NCI-H69 (cell line): ENCODE data around the gene SKP1.

Source experiments
- DNase-seq: peaks from one replicate; lab custom pipeline; 2025; lab: John Stamatoyannopoulos, UW

Gene SKP1

GRCh38 chr5:134130239-134130945 is 46.4 kb downstream of the SKP1 start:
- no peak for DNase-seq

DNA sequence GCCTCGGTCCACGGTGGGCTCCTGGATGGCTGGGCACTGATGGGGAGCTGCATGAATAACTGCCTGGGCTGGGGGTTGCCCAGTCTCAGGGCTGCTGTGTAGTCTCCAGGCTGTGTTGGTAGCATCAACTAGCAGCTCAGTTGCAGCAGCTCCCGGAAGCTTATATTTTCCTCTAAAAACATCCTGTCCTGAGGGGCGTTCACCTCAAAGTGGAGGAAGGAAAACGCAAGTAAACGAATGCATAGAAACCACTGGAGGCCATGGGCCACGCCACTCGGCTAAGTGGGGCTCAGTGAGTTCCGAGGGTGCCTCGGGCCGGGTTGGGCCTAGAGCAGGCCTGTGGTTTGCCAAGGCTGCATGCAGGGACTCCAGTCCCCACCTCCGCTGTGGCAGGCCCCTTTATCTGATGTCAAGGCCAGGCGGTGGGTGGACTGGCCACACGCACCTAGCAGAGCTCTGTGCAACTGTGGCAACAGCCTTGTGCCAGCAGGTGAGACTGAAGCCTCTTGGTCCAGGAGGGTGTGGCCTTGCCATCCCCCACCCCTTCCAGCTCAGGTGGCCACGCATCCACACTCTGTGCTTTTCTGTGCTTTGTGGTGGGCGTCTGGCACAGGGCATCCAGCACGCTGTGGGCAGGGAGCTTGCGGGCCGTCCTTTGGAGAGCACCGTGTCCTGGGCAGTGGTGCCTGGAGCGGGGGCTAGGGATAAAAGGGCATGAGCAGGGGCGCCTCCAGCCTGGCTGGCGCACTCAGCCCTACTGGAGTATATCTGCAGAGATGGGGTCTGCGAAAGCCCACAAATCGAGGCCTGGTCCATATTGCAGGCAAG is 47.1 kb downstream of the SKP1 start:
- no peak for DNase-seq

DNA sequence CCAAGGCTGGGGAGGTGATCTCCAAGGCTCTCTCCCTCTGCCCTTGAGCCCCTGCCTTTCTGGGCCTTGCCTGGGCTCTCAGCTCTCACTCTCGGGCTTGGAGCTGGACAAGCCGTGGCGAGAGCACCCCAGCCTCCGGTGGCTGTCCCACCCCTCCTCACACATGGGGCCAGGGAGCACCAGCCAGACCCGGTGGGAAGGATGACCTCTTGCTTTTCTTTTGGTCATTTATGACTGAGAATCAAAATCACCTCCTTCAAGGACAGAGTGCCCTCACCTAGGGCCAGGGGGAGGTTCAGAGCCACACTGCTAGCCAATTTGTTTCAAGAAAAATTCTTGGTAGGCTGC is 48.1 kb downstream of the SKP1 start:
- DNase-seq = no peak

DNA sequence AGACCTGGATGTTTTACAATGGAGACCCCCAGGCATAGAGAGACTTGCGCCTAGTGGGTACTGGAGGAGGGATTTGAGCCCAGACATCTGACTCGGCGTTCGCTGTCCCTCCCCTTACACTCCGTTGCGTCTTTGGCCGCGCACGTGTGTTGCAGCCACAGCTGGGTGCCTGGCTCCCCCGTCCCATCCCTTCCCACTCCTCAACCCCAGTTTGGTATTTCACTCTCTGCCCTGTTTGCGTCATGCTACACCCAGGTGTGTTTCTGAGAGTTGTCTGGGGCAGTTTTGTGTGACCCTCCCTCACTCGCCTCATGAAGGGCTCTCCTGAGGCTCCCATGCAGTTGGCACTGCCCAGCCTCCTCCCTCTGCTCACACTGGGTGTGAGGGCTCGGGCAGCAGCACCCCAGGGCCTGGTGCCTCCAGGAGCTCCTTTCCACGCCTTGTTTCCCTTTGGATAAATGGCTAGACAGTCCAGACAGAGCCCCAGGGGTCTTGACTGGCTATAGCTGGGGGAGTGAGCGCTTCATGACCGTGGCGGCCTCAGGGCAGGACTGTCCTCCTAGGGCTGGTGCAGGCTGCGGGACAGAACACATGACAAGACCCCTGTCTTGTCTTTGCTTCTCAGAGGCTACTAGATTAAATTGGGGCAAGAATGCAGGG is 48.6 kb downstream of the SKP1 start:
- DNase-seq = no peak

DNA sequence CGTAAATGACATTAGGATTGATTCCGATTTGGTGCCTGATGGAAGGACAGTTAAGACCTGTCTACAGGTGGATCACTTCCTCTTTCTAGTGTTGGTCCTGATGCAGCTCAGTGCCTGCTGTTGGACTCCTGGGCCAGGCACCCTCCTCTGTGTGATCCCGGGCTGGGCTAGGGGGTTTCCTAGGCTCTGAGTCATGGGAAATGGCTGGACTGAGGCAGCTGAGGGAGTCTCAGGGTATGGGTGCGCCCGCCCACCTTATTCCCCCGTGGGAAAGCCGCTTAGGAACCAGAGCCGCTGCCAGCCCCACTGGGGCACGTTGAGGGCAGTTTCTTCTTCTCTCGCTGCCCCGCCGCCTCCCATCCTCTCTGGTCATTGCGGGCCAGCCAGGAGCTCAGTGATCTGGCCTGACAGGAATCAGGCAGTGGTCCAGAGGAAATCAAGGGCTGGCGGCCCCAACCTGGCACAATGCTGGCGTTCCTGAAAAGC is 49.3 kb downstream of the SKP1 start:
- no peak for DNase-seq

GRCh38 chr5:134125039-134126015 is 51.4 kb downstream of the SKP1 start:
- peak; percentile 63 for DNase-seq

- DNase-seq = peak; percentile 33
Observed at GRCh38 chr5:134124289-134125038, 52.3 kb downstream of the SKP1 start.

DNA sequence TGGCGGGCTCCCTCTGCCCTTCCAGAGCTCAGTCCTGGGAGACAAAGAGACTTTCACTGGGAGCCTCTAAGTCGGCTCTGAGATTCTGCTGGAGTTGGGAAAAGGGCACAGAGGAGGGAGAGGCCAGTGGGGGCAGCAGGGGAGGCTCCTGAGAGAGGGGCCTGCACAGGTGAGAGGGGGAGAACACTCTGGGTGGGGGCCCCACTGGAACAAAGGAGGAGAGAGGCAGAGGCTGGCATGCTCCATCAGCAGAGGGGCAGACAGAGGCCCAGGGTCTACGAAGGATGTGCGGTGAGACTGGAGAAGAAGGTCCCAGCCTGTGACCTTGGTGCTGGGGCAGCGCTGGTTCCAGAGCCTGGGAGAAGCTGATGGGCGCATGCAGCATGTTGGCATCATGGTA is 53.4 kb downstream of the SKP1 start:
- no peak for DNase-seq

DNA sequence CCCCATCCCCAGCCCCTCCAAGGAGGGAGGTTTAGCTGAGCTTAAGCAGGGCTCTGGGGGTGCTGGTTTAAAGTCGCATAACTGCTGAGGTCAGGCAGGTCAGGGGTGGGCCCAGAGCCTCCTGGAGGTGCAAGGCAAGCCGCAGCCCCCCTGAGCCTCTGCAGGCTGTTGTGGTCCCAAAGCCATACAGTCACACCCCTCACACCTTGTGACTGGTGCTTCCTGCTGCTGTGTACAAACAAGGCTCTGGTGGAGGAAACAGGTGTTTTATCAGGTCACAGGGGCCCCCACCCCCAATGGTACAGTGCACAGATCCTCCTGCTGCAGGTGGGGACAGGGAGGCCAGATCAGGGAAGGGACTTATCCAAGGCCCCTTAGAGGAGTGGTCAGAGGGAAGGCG is 54.2 kb downstream of the SKP1 start:
- peak; percentile 12 for DNase-seq

DNA sequence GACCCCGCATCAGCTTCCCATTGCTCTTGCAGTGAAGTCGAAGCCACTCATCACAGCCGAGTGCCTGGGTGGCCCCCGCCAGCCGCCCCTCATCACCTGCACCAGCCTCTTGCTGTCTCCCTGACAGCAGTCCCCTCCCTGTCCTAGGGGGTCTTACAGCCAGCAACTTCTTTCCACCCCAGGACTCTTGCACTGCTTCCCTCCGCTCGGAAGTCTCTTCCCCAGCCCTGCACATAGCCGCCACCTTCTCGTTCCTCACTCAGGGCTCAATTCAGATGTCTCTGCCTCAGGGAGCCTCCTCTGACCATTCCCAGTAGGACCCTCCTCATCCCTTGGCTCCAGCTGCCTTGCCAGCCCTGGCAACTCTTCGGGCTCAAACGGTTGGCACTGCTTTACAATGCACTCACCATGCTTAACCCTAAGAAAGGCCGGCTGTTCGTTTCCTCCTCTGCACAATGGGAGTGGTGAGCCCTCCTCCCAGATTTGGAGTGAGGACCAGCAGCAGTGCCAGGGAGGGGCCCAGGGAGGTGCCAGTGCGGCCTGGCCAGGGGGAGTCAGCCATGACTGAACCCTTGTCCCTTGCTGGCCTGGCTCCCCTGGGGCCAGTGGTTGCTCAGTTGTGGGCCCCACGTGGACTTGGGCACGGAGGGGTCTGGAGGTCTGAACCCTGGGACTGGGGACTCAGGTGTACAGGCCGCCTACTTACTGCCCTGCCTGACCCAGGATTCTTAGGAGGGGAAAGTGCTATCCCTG is 56.2 kb downstream of the SKP1 start:
- no peak for DNase-seq

DNA sequence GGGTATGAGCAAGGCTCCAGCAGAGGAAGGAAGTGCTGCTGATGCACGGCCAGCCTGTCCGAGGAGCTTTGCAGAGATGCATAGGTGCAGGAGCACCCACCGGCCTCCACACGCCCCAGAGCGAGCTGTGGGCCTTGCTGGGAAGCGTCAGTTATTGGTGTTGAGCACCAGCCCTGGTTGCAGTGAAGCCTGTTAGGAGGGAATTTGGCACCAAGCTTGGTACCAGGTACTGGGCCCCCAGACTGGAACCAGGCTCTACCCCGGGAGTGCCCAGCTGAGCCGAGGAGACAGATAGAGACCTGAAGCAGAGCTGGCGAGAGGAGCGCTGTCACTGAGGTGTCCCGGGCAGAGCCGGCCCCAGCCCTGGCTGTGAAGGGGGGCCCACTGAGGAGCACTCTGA is 57.0 kb downstream of the SKP1 start:
- no peak for DNase-seq

GRCh38 chr5:134118212-134118835 is 58.4 kb downstream of the SKP1 start:
- DNase-seq = no peak

- DNase-seq = no peak
Observed at GRCh38 chr5:134116789-134117761, 59.7 kb downstream of the SKP1 start.

- no peak for DNase-seq
Observed at GRCh38 chr5:134116286-134116685, 60.5 kb downstream of the SKP1 start.

DNA sequence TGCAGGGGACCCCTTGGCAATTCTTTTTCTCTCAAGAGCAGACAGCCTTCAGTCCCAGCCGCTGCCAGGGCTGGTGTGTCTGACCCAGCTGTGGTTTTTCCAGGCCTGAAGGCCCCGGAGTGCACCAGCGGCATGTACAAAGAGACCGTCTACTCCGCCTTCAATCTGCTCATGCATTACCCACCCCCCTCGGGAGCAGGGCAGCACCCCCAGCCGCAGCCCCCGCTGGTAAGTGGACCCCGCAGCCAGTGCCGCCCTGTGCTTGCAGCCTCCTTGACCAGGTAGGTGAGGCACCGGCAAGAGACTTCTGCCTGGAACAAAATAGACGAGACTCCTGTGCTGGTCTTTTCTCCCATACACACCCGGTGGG is 61.0 kb downstream of the SKP1 start:
- peak; percentile 59 for DNase-seq

DNA sequence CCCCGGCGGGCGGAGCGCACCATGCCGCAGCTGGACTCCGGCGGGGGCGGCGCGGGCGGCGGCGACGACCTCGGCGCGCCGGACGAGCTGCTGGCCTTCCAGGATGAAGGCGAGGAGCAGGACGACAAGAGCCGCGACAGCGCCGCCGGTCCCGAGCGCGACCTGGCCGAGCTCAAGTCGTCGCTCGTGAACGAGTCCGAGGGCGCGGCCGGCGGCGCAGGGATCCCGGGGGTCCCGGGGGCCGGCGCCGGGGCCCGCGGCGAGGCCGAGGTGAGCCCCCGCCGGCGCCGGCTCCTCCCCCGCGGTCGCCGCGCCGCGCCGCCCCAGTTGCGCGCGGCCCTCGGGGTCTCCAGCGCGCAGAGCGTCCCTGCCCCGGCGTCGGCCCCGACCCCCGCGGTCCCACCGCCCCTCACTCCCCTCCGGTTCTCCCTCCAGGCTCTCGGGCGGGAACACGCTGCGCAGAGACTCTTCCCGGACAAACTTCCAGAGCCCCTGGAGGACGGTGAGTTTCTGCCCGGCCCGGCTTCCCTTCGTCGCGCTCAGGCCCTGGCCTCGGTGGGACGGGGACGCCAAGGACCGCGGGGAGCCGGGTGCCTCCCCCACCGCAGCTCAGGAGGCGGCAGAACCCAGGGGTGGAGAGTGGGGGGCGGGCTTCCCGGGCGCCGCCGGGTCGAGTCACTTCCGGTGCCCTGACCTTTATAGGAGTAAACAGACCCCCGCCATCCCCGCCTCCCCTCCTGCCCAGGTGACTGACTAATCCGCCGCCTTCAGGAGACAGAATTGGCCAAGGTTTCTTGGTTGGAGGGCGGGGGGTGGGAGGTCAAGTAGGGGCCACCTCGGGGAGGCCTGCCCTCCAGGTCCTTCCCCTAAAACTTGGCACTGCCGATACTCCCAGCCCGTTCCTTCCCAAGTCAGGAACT is 61.6 kb downstream of the SKP1 start:
- peak; percentile 63 for DNase-seq
